Measurements from ENCODE around the gene KPNA1.
A peak's percentile ranks its signal among the peaks of the same experiment; 100 is the strongest.

The KPNA1 gene

GRCh38 chr3:122421836-122422235 lies 92.9 kb downstream of the KPNA1 start:
- peaks cover 32% of the 10 kb centered on the region for H3K36me3 Mint-ChIP-seq
- H3K27me3 Mint-ChIP-seq: no peaks in the 10 kb centered on the region
- no peak overlapping the region for H3K4me3 Mint-ChIP-seq
- H3K27ac Mint-ChIP-seq: no peak overlapping the region
- H3K9me3 Mint-ChIP-seq: no peaks in the 10 kb centered on the region
- no peak for ATAC-seq
- peaks cover 8% of the 10 kb centered on the region for H3K4me1 Mint-ChIP-seq

DNA sequence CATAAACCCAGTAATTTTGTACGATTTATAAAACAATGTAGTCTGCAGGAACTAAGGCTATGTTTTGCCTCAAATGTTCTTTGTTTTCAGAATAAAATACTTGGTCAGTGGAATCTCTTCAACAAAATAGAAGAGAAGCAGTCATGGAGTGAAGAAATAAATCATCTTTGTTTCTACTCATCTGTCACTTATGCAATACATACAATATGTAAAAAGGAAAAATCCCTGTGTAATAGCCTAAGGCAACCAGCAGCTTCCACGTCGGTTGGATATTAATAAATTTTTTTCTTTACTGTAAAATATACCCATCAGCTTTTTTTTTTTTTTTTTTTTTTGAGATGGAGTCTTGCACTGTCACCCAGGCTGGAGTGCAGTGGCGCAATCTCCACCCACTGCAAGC lies 93.6 kb downstream of the KPNA1 start:
- Mint-ChIP-seq H3K4me1 (peaks cover 14% of the 10 kb centered on the region), H3K9me3 (no peaks in the 10 kb centered on the region), H3K27me3 (no peaks in the 10 kb centered on the region), H3K27ac (no peak overlapping the region), H3K4me3 (no peak overlapping the region), H3K36me3 (peaks cover 25% of the 10 kb centered on the region)
- ATAC-seq: no peak

- no peak for ATAC-seq
- H3K27ac Mint-ChIP-seq: peak overlapping the region; percentile 93
- H3K4me3 Mint-ChIP-seq: peak overlapping the region; percentile 86
- H3K9me3 Mint-ChIP-seq: no peaks in the 10 kb centered on the region
- peaks cover 51% of the 10 kb centered on the region for H3K4me1 Mint-ChIP-seq
- H3K36me3 Mint-ChIP-seq: peaks cover 35% of the 10 kb centered on the region
- no peaks in the 10 kb centered on the region for H3K27me3 Mint-ChIP-seq
Measured at GRCh38 chr3:122416966-122417365, 97.8 kb downstream of the KPNA1 start.

GRCh38 chr3:122415762-122416654 lies 98.7 kb downstream of the KPNA1 start, which contains the start of gene WDR5B:
Gene WDR5B (minus strand): TSS chr3:122416062. CDS start chr3:122415528, 534 bp downstream.
- H3K9me3 Mint-ChIP-seq: no peaks in the 10 kb centered on the region
- ATAC-seq: peak; percentile 98
- peaks cover 31% of the 10 kb centered on the region for H3K36me3 Mint-ChIP-seq
- H3K4me1 Mint-ChIP-seq: peaks cover 53% of the 10 kb centered on the region
- H3K27me3 Mint-ChIP-seq: no peaks in the 10 kb centered on the region
- peak within 1 kb of the TSS; percentile 86 for H3K4me3 Mint-ChIP-seq
- H3K27ac Mint-ChIP-seq: peak within 1 kb of the TSS; percentile 93

DNA sequence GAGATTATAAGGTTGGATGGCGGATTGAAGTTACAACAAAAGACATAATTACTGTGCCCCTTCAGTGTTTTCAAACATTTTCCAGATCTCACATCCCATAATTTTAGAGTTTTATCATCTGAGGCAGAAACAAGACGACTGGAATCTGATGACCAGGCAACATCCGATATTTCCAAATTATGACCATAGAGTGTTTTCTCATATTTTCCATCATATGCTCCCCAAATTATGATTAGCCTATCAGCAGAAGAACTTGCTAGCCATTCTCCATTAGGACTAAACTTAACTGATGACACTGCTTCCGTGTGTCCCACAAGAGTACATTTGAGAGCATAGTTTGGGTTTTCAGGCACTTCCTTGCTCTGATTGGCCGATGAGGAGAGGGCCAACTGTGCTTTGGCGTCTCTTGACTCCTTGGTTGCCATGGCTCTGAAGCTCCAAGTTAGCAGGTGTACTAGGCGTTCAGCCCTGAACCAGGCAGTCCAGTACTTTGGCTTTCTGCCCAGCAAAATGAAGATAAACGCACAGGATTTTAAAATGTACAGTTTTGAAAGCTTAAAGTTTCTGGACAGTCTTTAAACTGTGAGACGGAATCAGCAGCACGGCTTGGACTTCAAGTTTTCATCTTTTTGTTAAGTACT lies 99.5 kb downstream of the KPNA1 start:
- peak; percentile 74 for ATAC-seq
- H3K4me3 Mint-ChIP-seq: peak overlapping the region; percentile 86
- H3K36me3 Mint-ChIP-seq: peaks cover 28% of the 10 kb centered on the region
- H3K9me3 Mint-ChIP-seq: no peaks in the 10 kb centered on the region
- peak overlapping the region; percentile 93 for H3K27ac Mint-ChIP-seq
- no peaks in the 10 kb centered on the region for H3K27me3 Mint-ChIP-seq
- peaks cover 54% of the 10 kb centered on the region for H3K4me1 Mint-ChIP-seq

DNA sequence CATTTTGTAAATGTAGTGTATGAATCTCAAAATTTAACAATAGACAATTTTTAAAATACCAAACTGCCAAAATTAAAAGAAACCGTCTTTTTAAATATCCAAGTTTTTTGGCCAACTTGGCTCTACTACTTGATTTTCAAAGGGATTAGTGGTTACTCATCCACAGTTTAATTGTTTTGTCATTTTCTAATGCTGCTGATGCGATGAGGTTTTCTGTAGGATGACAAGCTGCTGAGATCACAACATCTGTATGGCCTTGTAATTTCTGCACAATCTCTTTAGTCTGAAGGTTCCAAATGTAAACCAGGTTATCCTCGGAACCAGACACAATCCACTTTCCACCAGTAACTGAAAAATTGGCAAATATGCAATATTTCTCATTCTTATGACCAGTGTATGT lies 100.3 kb downstream of the KPNA1 start:
- H3K4me1 Mint-ChIP-seq: peaks cover 60% of the 10 kb centered on the region
- no peak for ATAC-seq
- H3K4me3 Mint-ChIP-seq: peak overlapping the region; percentile 86
- H3K36me3 Mint-ChIP-seq: peaks cover 30% of the 10 kb centered on the region
- H3K9me3 Mint-ChIP-seq: no peaks in the 10 kb centered on the region
- peak overlapping the region; percentile 93 for H3K27ac Mint-ChIP-seq
- no peaks in the 10 kb centered on the region for H3K27me3 Mint-ChIP-seq

DNA sequence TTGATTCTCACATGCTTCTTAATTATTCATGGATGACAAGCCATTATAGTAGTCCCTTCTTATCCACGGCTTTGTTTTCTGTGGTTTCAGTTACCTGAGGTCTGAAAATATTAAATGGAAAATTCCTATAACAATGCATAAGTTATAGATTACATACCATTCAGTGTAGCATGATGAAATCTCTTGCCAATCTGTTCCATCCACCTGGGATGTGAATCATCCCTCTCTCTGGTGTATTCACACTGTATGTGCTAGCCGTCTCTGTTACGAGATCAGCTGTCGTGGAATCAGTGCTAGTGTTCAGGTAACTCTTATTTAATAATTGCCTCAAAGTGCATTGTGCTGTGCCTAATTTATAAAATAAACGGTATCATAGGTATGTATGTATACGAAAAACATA lies 104.1 kb downstream of the KPNA1 start:
- no peak for ATAC-seq
- H3K27me3 Mint-ChIP-seq: no peaks in the 10 kb centered on the region
- H3K36me3 Mint-ChIP-seq: peaks cover 55% of the 10 kb centered on the region

GRCh38 chr3:122410111-122410510 lies 104.6 kb downstream of the KPNA1 start:
- Mint-ChIP-seq H3K9me3 (no peaks in the 10 kb centered on the region), H3K27me3 (no peaks in the 10 kb centered on the region), H3K4me3 (no peak overlapping the region), H3K36me3 (peaks cover 53% of the 10 kb centered on the region), H3K27ac (peak overlapping the region; percentile 80), H3K4me1 (peaks cover 65% of the 10 kb centered on the region)
- no peak for ATAC-seq

More for the DNA sequence above, 104.1 kb downstream of the KPNA1 start:
- H3K27ac Mint-ChIP-seq: no peak overlapping the region
- H3K4me1 Mint-ChIP-seq: peaks cover 70% of the 10 kb centered on the region
- no peaks in the 10 kb centered on the region for H3K9me3 Mint-ChIP-seq
- no peak overlapping the region for H3K4me3 Mint-ChIP-seq

DNA sequence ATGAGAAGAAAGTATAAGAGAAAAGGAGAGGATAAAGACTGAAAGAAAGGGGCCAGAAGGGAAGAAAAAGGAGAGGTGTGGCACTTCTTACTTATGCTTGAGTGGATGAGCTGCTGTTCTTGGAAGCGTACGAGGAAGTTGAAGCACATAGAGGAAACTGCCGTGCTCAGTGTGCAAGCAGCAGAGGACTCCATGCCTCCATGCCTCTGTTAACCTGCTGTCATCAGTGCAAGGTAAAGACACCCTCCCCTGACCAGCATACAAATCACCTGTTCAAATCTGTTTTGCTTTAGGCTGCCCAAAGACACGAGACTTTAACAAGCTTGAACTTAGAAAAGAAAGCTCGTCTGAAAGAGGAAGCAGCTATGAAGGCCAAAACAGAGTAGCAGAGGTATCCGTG lies 105.3 kb downstream of the KPNA1 start:
- H3K9me3 Mint-ChIP-seq: no peaks in the 10 kb centered on the region
- peak overlapping the region; percentile 80 for H3K27ac Mint-ChIP-seq
- H3K36me3 Mint-ChIP-seq: peaks cover 46% of the 10 kb centered on the region
- H3K4me3 Mint-ChIP-seq: peak overlapping the region; percentile 43
- peak; percentile 24 for ATAC-seq
- H3K27me3 Mint-ChIP-seq: no peaks in the 10 kb centered on the region
- H3K4me1 Mint-ChIP-seq: peaks cover 58% of the 10 kb centered on the region

GRCh38 chr3:122407946-122408345 lies 106.8 kb downstream of the KPNA1 start:
- Mint-ChIP-seq H3K4me3 (no peak overlapping the region), H3K27me3 (no peaks in the 10 kb centered on the region), H3K36me3 (peaks cover 46% of the 10 kb centered on the region), H3K4me1 (peaks cover 43% of the 10 kb centered on the region), H3K27ac (peak overlapping the region; percentile 80), H3K9me3 (no peaks in the 10 kb centered on the region)
- no peak for ATAC-seq

GRCh38 chr3:122406198-122406597 lies 108.5 kb downstream of the KPNA1 start:
- H3K4me1 Mint-ChIP-seq: peaks cover 34% of the 10 kb centered on the region
- H3K27ac Mint-ChIP-seq: peak overlapping the region; percentile 53
- H3K4me3 Mint-ChIP-seq: no peak overlapping the region
- H3K27me3 Mint-ChIP-seq: no peaks in the 10 kb centered on the region
- peaks cover 46% of the 10 kb centered on the region for H3K36me3 Mint-ChIP-seq
- ATAC-seq: no peak
- H3K9me3 Mint-ChIP-seq: no peaks in the 10 kb centered on the region

DNA sequence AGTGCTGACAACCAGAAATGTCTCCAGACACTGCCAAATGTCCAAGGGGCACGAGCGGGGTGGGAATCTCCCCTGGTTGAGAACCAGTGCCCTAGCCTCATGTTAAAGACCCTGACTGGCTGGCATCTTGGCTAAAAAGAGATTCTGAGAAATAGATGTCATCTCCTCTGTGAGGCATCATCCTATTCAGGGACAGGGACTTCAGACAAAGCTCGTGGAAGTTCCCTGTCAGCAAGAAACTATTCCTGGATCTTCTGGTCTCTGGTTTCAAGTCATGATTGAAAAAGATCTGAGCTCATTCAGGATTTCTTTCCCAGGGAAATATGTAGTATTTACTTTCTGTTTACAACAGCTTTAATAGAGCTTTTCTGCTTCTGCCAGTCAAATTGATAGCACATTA lies 109.7 kb downstream of the KPNA1 start:
- Mint-ChIP-seq H3K27ac (no peak overlapping the region), H3K4me3 (no peak overlapping the region), H3K9me3 (no peaks in the 10 kb centered on the region), H3K36me3 (peaks cover 44% of the 10 kb centered on the region), H3K27me3 (no peaks in the 10 kb centered on the region), H3K4me1 (peaks cover 34% of the 10 kb centered on the region)
- ATAC-seq: no peak

GRCh38 chr3:122403489-122403888 lies 111.2 kb downstream of the KPNA1 start:
- H3K4me3 Mint-ChIP-seq: no peak overlapping the region
- H3K27me3 Mint-ChIP-seq: no peaks in the 10 kb centered on the region
- H3K4me1 Mint-ChIP-seq: peaks cover 22% of the 10 kb centered on the region
- no peaks in the 10 kb centered on the region for H3K9me3 Mint-ChIP-seq
- no peak for ATAC-seq
- H3K27ac Mint-ChIP-seq: no peak overlapping the region
- peaks cover 35% of the 10 kb centered on the region for H3K36me3 Mint-ChIP-seq

DNA sequence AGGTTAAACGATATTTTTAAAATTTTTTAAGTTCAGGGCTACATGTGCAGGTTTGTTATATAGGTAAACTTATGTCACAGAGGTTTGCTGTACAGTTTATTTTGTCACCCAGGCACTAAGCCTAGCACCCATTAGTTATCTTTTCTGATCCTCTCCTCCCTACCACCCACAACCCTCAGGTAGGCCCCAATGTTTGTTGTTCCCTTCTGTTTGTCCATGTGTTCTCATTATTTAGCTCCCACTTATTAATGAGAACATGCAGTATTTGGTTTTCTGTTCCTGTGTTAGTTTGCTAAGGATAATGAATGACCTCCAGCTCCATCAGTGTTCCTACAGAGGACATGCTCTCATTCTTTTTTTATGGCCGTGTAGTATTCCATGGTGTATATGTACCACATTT lies 115.8 kb downstream of the KPNA1 start:
- Mint-ChIP-seq H3K36me3 (peaks cover 26% of the 10 kb centered on the region), H3K9me3 (no peaks in the 10 kb centered on the region), H3K4me1 (peaks cover 11% of the 10 kb centered on the region), H3K27ac (no peak overlapping the region), H3K4me3 (no peak overlapping the region), H3K27me3 (no peaks in the 10 kb centered on the region)
- ATAC-seq: no peak

- no peak for ATAC-seq
- Mint-ChIP-seq H3K4me1 (peaks cover 11% of the 10 kb centered on the region), H3K4me3 (no peak overlapping the region), H3K27me3 (no peaks in the 10 kb centered on the region), H3K27ac (peak overlapping the region; percentile 53), H3K9me3 (no peaks in the 10 kb centered on the region), H3K36me3 (peaks cover 14% of the 10 kb centered on the region)
Measured at GRCh38 chr3:122397201-122397600, 117.5 kb downstream of the KPNA1 start.

DNA sequence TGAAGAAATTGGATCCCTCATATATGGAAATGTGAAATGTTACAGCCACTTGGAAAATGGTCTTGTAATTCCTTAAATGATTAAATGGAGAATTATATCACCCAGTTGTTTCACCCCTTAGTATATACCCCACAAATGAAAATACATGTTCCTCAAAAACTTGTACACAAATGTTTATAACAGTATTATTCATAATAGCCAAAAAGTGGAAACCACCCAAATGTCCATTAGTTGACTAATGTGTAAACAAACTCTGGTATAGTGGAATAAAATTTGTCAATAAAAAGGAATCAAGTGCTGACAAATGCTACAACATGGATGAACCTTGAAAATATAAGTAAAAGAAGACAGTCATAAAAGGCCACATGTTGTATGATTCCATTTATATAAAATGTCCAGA lies 118.2 kb downstream of the KPNA1 start:
- H3K9me3 Mint-ChIP-seq: no peaks in the 10 kb centered on the region
- H3K27ac Mint-ChIP-seq: peak overlapping the region; percentile 53
- no peaks in the 10 kb centered on the region for H3K27me3 Mint-ChIP-seq
- no peak for ATAC-seq
- H3K4me3 Mint-ChIP-seq: no peak overlapping the region
- peaks cover 11% of the 10 kb centered on the region for H3K4me1 Mint-ChIP-seq
- peaks cover 14% of the 10 kb centered on the region for H3K36me3 Mint-ChIP-seq
